Activated B cell treated with CpG ODN at 0.5 μM for 24 hours (primary cell): ENCODE results near the gene DMC1. TPM values are rescaled to one million over a fixed set of nuclear protein-coding genes. Genes with fewer than 3 reads are reported as not detected.

Experiments
- ATAC-seq: fragments of 200-7000 bp; cut with Tn5 transposase; one replicate; pipeline ENCODE4 v1.10.0; 2021; ENCODE audit warnings: low read depth, mild to moderate bottlenecking, moderate library complexity
- CTCF ChIA-PET: fragments of 350-600 bp; sonication (Branson Sonifier 250); formaldehyde crosslinking; loops from one replicate; lab custom pipeline; 2021; ENCODE audit warnings: antibody characterized with exemption; lab: Charles Lee
- POLR2A ChIA-PET: fragments of 350-600 bp; sonication (Branson Sonifier 250); formaldehyde crosslinking; loops from one replicate; lab custom pipeline; 2021; ENCODE audit warnings: antibody characterized with exemption; lab: Charles Lee
- DNase-seq: peaks from one replicate; pipeline ENCODE4 v3.0.0; 2022
- H3K27ac Mint-ChIP-seq: one replicate; pipeline ENCODE4 v1.8.0; 2020; ENCODE audit warnings: mixed read lengths
- H3K27me3 Mint-ChIP-seq: one replicate; pipeline ENCODE4 v1.8.0; 2021; ENCODE audit warnings: mixed read lengths
- H3K36me3 Mint-ChIP-seq: one replicate; pipeline ENCODE4 v1.8.0; 2021; ENCODE audit warnings: low read depth, mixed read lengths
- H3K4me1 Mint-ChIP-seq: one replicate; pipeline ENCODE4 v1.8.0; 2021; ENCODE audit warnings: mixed read lengths
- H3K4me3 Mint-ChIP-seq: one replicate; pipeline ENCODE4 v1.8.0; 2020; ENCODE audit warnings: mild to moderate bottlenecking, mixed read lengths
- H3K9me3 Mint-ChIP-seq: one replicate; pipeline ENCODE4 v1.8.0; 2020; ENCODE audit warnings: mixed read lengths
- CTCF ChIP-seq: fragments of 200-600 bp; IDR thresholded peaks from one replicate; pipeline ENCODE4 v1.8.0; 2022; ENCODE audit warnings: antibody characterized with exemption, mild to moderate bottlenecking
- intact Hi-C: fragments of 100-400 bp; cut with micrococcal nuclease; formaldehyde crosslinking; loops from one replicate; pipeline ENCODE4 v1.15.1; 2024
- total RNA-seq: library from RNA; stranded (reverse); gene quantifications from 2 replicates; pipeline ENCODE4 v1.2.3, GENCODE V29; 2022

Gene DMC1
- total RNA-seq, 1 donor from 2014 or later: 0.91 TPM

GRCh38 chr22:38506118-38506962 is 63.6 kb downstream of the DMC1 start, which contains the start of gene DDX17:
TSS of gene DDX17 (minus strand) at chr22:38506311.
- intact Hi-C loops: loop anchor here (1.0 to 5.0 kb wide), 8 partner anchors 64 to 898 kb away; partner anchors contain the start of genes CBY1, CSNK1E, DMC1 and FAM227A
- POLR2A ChIA-PET: interaction anchor here (0.6 to 1.8 kb wide), 6 partner anchors 10 to 249 kb away, joined by 3 to 13 read pairs (median 4); no protein-coding TSS in a partner anchor
- Mint-ChIP-seq H3K4me1 (peaks cover 41% of the 10 kb centered on the region), H3K4me3 (peak within 1 kb of the TSS; percentile 99), H3K27me3 (no peaks in the 10 kb centered on the region), H3K36me3 (peaks cover 48% of the 10 kb centered on the region), H3K9me3 (no peaks in the 10 kb centered on the region), H3K27ac (peak within 1 kb of the TSS; percentile 100)
- no peak for TF ChIP-seq CTCF
- CTCF ChIA-PET: interaction anchor here (1.5 kb wide), 1 partner anchor 11 kb away, joined by 5 read pairs; no protein-coding TSS in a partner anchor
- ATAC-seq (peak; percentile 89), DNase-seq (peak; percentile 91)

GRCh38 chr22:38505541-38506117 is 64.4 kb downstream of the DMC1 start:
- H3K27ac Mint-ChIP-seq: peak overlapping the region; percentile 100
- peak; percentile 19 for ATAC-seq
- H3K4me1 Mint-ChIP-seq: peaks cover 46% of the 10 kb centered on the region
- peaks cover 55% of the 10 kb centered on the region for H3K36me3 Mint-ChIP-seq
- ChIA-PET CTCF (no interaction called here), POLR2A (no interaction called here)
- no peaks in the 10 kb centered on the region for H3K9me3 Mint-ChIP-seq
- no peak for TF ChIP-seq CTCF
- DNase-seq: no peak
- intact Hi-C loops: loop anchor here (1.0 to 5.0 kb wide), 9 partner anchors 15 to 897 kb away; partner anchors contain the start of genes CBY1, CSNK1E, DMC1 and FAM227A
- H3K4me3 Mint-ChIP-seq: peak overlapping the region; percentile 99
- no peaks in the 10 kb centered on the region for H3K27me3 Mint-ChIP-seq

- intact Hi-C loops: loop anchor here (2.0 to 5.0 kb wide), 2 partner anchors 14 to 188 kb away; partner anchors contain the start of gene CSNK1E
- POLR2A ChIA-PET: no interaction called here
- peaks cover 48% of the 10 kb centered on the region for H3K4me1 Mint-ChIP-seq
Measured at GRCh38 chr22:38504731-38505540, 65.0 kb downstream of the DMC1 start.

GRCh38 chr22:38503021-38503420 is 67.0 kb downstream of the DMC1 start:
- POLR2A ChIA-PET: interaction anchor here (0.9 to 1.7 kb wide), 8 partner anchors 8 to 154 kb away, joined by 3 to 8 read pairs (median 5); partner anchors contain the start of genes CBY1 and FAM227A
- H3K27me3 Mint-ChIP-seq: no peaks in the 10 kb centered on the region
- H3K4me1 Mint-ChIP-seq: peaks cover 51% of the 10 kb centered on the region
- DNase-seq: no peak
- no peak for TF ChIP-seq CTCF
- H3K27ac Mint-ChIP-seq: peak overlapping the region; percentile 36
- H3K36me3 Mint-ChIP-seq: peaks cover 80% of the 10 kb centered on the region
- CTCF ChIA-PET: interaction anchor here (1.6 to 1.9 kb wide), 2 partner anchors 68 to 451 kb away, joined by 6 to 7 read pairs; no protein-coding TSS in a partner anchor
- no peak for ATAC-seq
- H3K4me3 Mint-ChIP-seq: peak overlapping the region; percentile 93
- H3K9me3 Mint-ChIP-seq: no peaks in the 10 kb centered on the region
- intact Hi-C loops: no loop called here

More at GRCh38 chr22:38504731-38505540, 65.0 kb downstream of the DMC1 start:
- H3K27me3 Mint-ChIP-seq: no peaks in the 10 kb centered on the region
- DNase-seq (peak; percentile 40), ATAC-seq (no peak)
- peak overlapping the region; percentile 93 for H3K4me3 Mint-ChIP-seq
- no peaks in the 10 kb centered on the region for H3K9me3 Mint-ChIP-seq
- peak overlapping the region; percentile 94 for H3K27ac Mint-ChIP-seq
- CTCF ChIA-PET: no interaction called here
- peaks cover 61% of the 10 kb centered on the region for H3K36me3 Mint-ChIP-seq
- TF ChIP-seq CTCF: no peak
